Vagina (tissue), 2 donors: Measurements from ENCODE around the gene FCN1.

ENCODE experiments used
- CTCF ChIP-seq, 3 experiments: fragments of 450-650 bp in 2 of 3; fragments of 200-600 bp in 1 of 3; sonication (generic) in 1 of 3; IDR thresholded peaks; one replicate each; pipeline ENCODE4 v1.5.1; 2017 to 2019; ENCODE audit warnings: antibody characterized with exemption in 3 of 3, mild to moderate bottlenecking in 2 of 3, moderate library complexity in 2 of 3
- POLR2A ChIP-seq, 2 donors: fragments of 450-650 bp; IDR thresholded peaks; one replicate each; pipeline ENCODE4 v1.6.1; 2017; ENCODE audit warnings: antibody characterized with exemption in 2 of 2, mild to moderate bottlenecking in 2 of 2, moderate library complexity in 2 of 2

DNA sequence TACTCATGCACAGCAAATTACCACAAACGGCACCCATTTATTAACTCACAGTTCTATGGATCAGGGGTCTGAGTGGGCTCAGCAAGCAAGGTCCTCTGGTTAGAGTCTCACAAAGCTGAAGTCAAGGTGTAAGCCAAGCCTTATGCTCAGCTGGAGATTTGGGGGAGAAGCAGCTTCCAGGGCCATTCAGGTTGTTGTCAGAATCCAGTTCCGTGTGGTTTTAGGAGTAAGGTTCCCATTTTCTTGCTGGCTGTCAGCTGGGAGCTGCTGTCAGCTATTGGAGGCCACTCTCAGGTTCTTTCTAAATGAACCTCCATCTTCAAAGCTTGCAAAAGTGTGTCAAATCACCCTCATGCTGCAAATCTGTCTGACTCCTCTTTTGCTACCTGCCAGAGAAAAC, 19.4 kb downstream of the FCN1 start:
- no peak for TF ChIP-seq CTCF (IDR thresholded peaks at IDR 0.05)
- no peak for TF ChIP-seq POLR2A (IDR thresholded peaks at IDR 0.05)
